GM19240 (cell line): ENCODE data around the gene LMNA.
"Not testable (repeated sequence)": the region's sequence is repeated elsewhere in the genome, so short reads cannot be mapped to it uniquely, and the experiment has no call there.

Experiments
- DNase-seq: peaks from one replicate; pipeline ENCODE4 v3.0.0; 2011; ENCODE audit warnings: low spot score; ENCODE audit not compliant: insufficient read length

LMNA gene

GRCh38 chr1:156160743-156161171 lies 46.2 kb downstream of the LMNA start:
- DNase-seq, result no peak

DNA sequence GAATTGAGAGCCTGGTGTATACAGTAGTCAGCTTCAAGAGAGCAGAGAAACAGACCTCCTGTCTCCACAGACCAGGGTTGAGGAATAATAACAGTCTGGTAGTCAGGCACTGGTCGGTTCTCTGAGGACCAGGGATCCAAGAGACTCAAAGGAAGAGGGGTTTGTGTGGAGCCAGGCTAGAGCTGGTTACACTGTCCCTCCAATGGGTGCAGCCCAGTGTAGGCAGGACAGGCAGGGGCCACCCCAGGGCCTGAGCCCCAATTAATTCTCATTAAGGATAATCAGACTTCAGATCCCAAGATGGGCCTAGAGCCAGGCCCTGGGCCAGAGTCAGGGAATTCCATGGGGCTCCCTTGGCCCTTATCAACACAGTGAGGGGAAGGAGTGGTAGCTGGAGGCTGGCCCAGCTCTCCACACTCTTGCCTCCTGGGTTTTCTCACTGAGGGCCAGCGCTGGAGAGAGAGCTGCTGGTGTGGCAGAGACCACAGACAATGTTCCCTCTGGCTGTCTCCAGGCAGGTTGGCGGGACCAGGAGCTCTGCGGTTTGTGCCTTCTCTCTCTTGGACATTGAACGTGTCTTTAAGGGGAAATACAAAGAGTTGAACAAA lies 48.0 kb downstream of the LMNA start:
- DNase-seq, result no peak

GRCh38 chr1:156163712-156164111 lies 49.2 kb downstream of the LMNA start:
- no peak for DNase-seq

DNA sequence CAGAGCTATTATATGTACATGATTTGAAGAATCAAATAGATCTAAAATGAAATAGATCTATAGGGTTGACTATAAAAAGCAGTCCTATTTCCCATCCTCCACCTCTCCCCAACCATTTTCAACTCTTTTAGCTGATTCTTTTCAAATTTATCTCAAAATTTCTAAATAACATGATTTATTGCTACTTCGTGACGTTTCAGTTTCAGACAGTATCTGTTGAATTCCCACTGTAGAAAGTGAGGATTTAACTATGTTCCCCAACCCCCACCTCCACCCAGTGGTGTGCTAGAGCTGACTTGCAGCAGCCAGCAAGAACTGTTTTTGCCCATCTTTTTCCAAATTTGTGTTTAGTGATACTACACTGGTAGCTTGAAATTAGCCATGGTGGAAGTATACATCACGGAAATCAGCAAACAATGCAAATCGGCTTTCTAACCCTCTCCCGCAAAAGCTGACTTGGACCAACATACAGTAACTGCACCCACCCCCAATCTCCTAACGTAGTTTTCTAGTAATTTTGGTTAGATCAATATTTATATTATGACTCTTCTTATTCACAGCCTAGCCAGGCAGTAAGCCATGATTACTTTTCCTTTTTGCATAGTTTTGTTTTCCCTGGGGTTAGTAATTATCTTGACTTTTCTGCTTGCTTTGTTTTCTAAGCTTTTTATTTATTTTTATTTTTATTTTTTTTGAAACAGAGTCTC lies 49.8 kb downstream of the LMNA start:
- no peak for DNase-seq

DNA sequence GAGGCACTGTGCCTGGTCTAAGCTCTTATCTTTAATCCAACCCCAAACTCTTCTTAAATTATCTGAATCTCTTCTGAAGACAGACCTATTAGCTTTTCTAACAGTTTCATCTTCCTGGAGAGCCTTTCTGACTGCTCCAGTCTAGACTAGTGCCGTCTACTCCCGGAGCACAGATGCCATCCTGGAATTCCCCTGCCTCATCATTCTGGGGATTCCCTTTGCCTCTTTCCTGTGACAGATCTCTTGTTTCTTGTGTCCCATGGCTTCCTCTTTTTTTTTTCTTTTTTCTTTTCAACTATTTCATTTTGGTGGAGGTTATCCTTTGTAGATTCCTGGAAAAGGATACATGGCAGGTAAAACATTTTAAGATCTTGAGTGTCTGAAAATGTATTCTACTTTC lies 50.6 kb downstream of the LMNA start:
- no peak for DNase-seq

GRCh38 chr1:156167536-156167935 lies 53.0 kb downstream of the LMNA start:
- DNase-seq, result no peak

DNA sequence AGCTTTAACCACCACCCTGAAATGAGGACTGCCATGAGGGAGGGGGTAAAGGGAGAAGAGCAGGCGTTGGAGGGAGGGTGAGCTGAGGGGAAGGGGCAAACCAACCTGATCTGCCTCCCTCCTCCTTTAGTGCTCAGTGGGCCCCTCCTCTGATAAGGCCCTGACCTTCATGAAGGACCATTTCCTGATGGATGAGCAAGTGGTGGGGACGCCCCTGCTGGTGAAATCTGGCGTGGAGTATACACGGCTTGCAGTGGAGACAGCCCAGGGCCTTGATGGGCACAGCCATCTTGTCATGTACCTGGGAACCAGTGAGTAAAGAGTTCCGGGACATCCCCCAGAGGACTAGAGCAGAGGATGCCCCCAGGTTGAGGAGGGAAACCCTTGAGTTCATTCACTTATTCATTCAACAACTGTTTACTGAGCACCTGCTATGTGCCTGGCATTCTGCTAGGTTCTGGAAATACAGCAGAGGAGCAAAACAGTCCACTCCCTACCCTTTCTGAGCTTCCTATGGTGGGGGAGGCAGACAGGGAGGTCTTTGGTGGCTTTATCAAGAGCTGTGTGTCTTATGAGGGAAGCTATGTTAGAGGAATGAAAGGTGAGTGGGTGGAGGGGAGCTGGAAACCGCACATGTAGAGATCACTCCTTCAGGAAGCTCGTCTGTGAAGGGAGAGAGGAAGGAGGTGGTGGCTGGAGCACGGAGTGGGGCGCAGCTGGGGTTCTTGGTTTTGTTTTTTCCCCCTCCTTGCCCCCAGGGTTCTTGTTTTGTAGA lies 58.4 kb downstream of the LMNA start:
- DNase-seq, result no peak

GRCh38 chr1:156176610-156177210 lies 62.2 kb downstream of the LMNA start:
- DNase-seq, result no peak

GRCh38 chr1:156177919-156178654 lies 63.6 kb downstream of the LMNA start:
- no peak for DNase-seq

DNA sequence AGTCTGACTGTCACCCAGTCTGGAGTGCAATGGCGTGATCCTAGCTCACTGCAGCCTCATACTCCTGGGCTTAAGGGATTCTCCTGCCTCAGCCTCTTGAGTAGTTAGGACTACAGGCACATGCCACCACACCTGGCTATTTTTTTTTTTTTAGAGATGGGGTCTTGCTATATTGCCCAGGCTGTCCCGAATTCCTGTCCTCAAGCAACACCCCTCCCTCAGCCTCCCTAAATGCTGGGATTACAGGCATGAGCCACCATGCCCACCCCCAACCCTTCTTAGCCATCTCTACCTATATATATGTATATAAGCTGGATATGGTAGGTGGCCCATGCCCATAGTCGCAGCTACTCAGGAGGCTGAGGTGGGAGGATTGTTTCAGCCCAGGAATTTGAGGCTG lies 66.0 kb downstream of the LMNA start:
- DNase-seq, result no peak

DNA sequence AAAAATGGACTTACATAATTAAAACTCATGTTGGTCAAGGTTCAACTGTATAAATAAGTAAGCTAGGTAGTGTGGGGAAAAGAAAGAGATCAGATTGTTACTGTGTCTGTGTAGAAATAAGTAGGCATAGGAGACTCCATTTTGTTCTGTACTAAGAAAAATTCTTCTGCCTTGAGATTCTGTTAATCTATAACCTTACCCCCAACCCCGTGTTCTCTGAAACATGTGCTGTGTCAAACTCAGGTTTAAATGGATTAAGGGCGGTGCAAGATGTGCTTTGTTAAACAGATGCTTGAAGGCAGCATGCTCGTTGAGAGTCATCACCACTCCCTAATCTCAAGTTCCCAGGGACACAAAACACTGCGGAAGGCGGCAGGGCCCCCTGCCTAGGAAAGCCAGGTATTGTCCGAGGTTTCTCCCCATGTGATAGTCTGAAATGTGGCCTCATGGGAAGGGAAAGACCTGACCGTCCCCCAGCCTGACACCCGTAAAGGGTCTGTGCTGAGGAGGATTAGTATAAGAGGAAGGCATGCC lies 66.9 kb downstream of the LMNA start:
- not testable (repeated sequence) for DNase-seq

GRCh38 chr1:156182010-156182779 lies 67.7 kb downstream of the LMNA start:
- DNase-seq, result not testable (repeated sequence)

GRCh38 chr1:156186347-156187177 lies 72.1 kb downstream of the LMNA start:
- not testable (repeated sequence) for DNase-seq
